SHP77 treated with DMSO at 0.1 percent for 48 hours (cell line): ENCODE measurements around the gene NAV3.

ENCODE experiments used
- DNase-seq: peaks from one replicate; lab custom pipeline; 2025; lab: John Stamatoyannopoulos, UW

The NAV3 gene

GRCh38 chr12:77925536-77926108 lies 94.9 kb downstream of the NAV3 start:
- DNase-seq: peak; percentile 86

GRCh38 chr12:77928078-77928477 lies 97.4 kb downstream of the NAV3 start:
- no peak for DNase-seq

- no peak for DNase-seq
Measured at GRCh38 chr12:77932216-77932615, 101.5 kb downstream of the NAV3 start.

GRCh38 chr12:77938301-77938700 lies 107.6 kb downstream of the NAV3 start:
- no peak for DNase-seq

GRCh38 chr12:77940011-77940423 lies 109.3 kb downstream of the NAV3 start:
- no peak for DNase-seq

GRCh38 chr12:77940567-77940966 lies 109.9 kb downstream of the NAV3 start:
- no peak for DNase-seq

GRCh38 chr12:77941401-77941800 lies 110.7 kb downstream of the NAV3 start:
- no peak for DNase-seq

GRCh38 chr12:77943466-77943865 lies 112.8 kb downstream of the NAV3 start:
- no peak for DNase-seq

GRCh38 chr12:77946541-77947061 lies 115.9 kb downstream of the NAV3 start:
- no peak for DNase-seq

- DNase-seq: no peak
Measured at GRCh38 chr12:77947330-77947729, 116.6 kb downstream of the NAV3 start.

- DNase-seq: no peak
Measured at GRCh38 chr12:77947746-77948145, 117.1 kb downstream of the NAV3 start.

GRCh38 chr12:77949943-77950342 lies 119.2 kb downstream of the NAV3 start:
- no peak for DNase-seq

GRCh38 chr12:77953528-77954205 lies 123.0 kb downstream of the NAV3 start:
- no peak for DNase-seq

- no peak for DNase-seq
Measured at GRCh38 chr12:77954206-77954555, 123.5 kb downstream of the NAV3 start.

- DNase-seq: no peak
Measured at GRCh38 chr12:77957062-77957461, 126.4 kb downstream of the NAV3 start.

- DNase-seq: no peak
Measured at GRCh38 chr12:77963576-77964178, 133.0 kb downstream of the NAV3 start.

- DNase-seq: no peak
Measured at GRCh38 chr12:77965790-77966189, 135.1 kb downstream of the NAV3 start.

- DNase-seq: no peak
Measured at GRCh38 chr12:77968021-77968420, 137.3 kb downstream of the NAV3 start.

GRCh38 chr12:77968571-77968970 lies 137.9 kb downstream of the NAV3 start:
- DNase-seq: no peak

- DNase-seq: no peak
Measured at GRCh38 chr12:77973579-77973978, 142.9 kb downstream of the NAV3 start.

- no peak for DNase-seq
Measured at GRCh38 chr12:77974645-77975044, 144.0 kb downstream of the NAV3 start.

GRCh38 chr12:77979597-77980250 lies 149.0 kb downstream of the NAV3 start:
- no peak for DNase-seq

GRCh38 chr12:77980782-77981181 lies 150.1 kb downstream of the NAV3 start:
- DNase-seq: no peak
